Activated T-cell treated with anti-CD3 and anti-CD28 coated beads, Interleukin-2, amount 50 U/mL, for 72 hours (primary cell): ENCODE measurements around the gene LBP. TPM values are rescaled to one million over a fixed set of nuclear protein-coding genes. Genes with fewer than 3 reads are reported as not detected.

Experiments used
- ATAC-seq, 2 donors: fragments of 150-1000 bp; cut with Tn5 transposase; replicated peaks in 1 of 2; 2 replicates each; pipeline ENCODE4 v1.10.0; 2021; ENCODE audit warnings: moderate library complexity in 2 of 2, mild to moderate bottlenecking in 1 of 2
- DNase-seq, 2 donors: peaks; one replicate each; pipeline ENCODE4 v3.0.0; 2021 to 2022; ENCODE audit warnings: mixed read lengths in 1 of 2
- H3K27ac Mint-ChIP-seq: one replicate; pipeline ENCODE4 v1.8.0; 2022; ENCODE audit warnings: mild to moderate bottlenecking, moderate library complexity, mixed read lengths
- H3K27me3 Mint-ChIP-seq: one replicate; pipeline ENCODE4 v1.8.0; 2022; ENCODE audit warnings: low read depth, mixed read lengths
- H3K36me3 Mint-ChIP-seq, 2 donors: one replicate each; pipeline ENCODE4 v1.8.0; 2022; ENCODE audit warnings: mixed read lengths in 2 of 2, mild to moderate bottlenecking in 1 of 2; ENCODE audit not compliant: insufficient read depth in 2 of 2
- H3K4me1 Mint-ChIP-seq: one replicate; pipeline ENCODE4 v1.8.0; 2022; ENCODE audit warnings: low read depth, mixed read lengths
- H3K4me3 Mint-ChIP-seq, 2 donors: one replicate each; pipeline ENCODE4 v1.8.0; 2022; ENCODE audit warnings: mild to moderate bottlenecking in 2 of 2, mixed read lengths in 2 of 2, moderate library complexity in 2 of 2
- H3K9me3 Mint-ChIP-seq, 2 donors: one replicate each; pipeline ENCODE4 v1.8.0; 2022; ENCODE audit warnings: mixed read lengths in 2 of 2
- total RNA-seq, 2 donors: library from RNA; stranded (reverse); gene quantifications; one replicate each; pipeline ENCODE4 v1.2.3, GENCODE V29; 2022

The LBP gene
- total RNA-seq, 2 donors from 2014 or later, result not detected

GRCh38 chr20:38343311-38344106 lies 2.8 kb upstream of the LBP start:
- no peak for DNase-seq
- no peaks in the 10 kb centered on the region for H3K36me3 Mint-ChIP-seq
- ATAC-seq, result no peak
- H3K9me3 Mint-ChIP-seq, result no peaks in the 10 kb centered on the region
- no peak overlapping the region for H3K4me3 Mint-ChIP-seq
- no peak overlapping the region for H3K27ac Mint-ChIP-seq
- H3K4me1 Mint-ChIP-seq, result no peaks in the 10 kb centered on the region
- H3K27me3 Mint-ChIP-seq, result peaks cover 6% of the 10 kb centered on the region

- Mint-ChIP-seq H3K27me3 (peaks cover 6% of the 10 kb centered on the region), H3K36me3 (no peaks in the 10 kb centered on the region), H3K9me3 (no peaks in the 10 kb centered on the region), H3K4me3 (no peak overlapping the region), H3K4me1 (no peaks in the 10 kb centered on the region), H3K27ac (no peak overlapping the region)
- ATAC-seq (no peak), DNase-seq (no peak)
Measured at GRCh38 chr20:38344107-38344701, 2.1 kb upstream of the LBP start.

GRCh38 chr20:38345643-38346042 lies 639 bp upstream of the LBP start:
- H3K4me1 Mint-ChIP-seq, result no peaks in the 10 kb centered on the region
- H3K27me3 Mint-ChIP-seq, result peaks cover 11% of the 10 kb centered on the region
- DNase-seq (no peak), ATAC-seq (no peak)
- no peaks in the 10 kb centered on the region for H3K9me3 Mint-ChIP-seq
- H3K4me3 Mint-ChIP-seq, result no peak overlapping the region
- no peak overlapping the region for H3K27ac Mint-ChIP-seq
- no peaks in the 10 kb centered on the region for H3K36me3 Mint-ChIP-seq

GRCh38 chr20:38346741-38347140 lies 459 bp downstream of the LBP start:
- Mint-ChIP-seq H3K9me3 (no peaks in the 10 kb centered on the region), H3K27ac (no peak overlapping the region)
- no peak for ATAC-seq

GRCh38 chr20:38349856-38350255 lies 3.6 kb downstream of the LBP start:
- peaks cover 5% of the 10 kb centered on the region for H3K27me3 Mint-ChIP-seq
- no peak for ATAC-seq
- H3K9me3 Mint-ChIP-seq, result no peaks in the 10 kb centered on the region
- H3K27ac Mint-ChIP-seq, result no peak overlapping the region
- DNase-seq, result no peak
- H3K4me1 Mint-ChIP-seq, result no peaks in the 10 kb centered on the region
- no peaks in the 10 kb centered on the region for H3K36me3 Mint-ChIP-seq
- no peak overlapping the region for H3K4me3 Mint-ChIP-seq

More at GRCh38 chr20:38346741-38347140, 459 bp downstream of the LBP start:
- H3K4me1 Mint-ChIP-seq, result no peaks in the 10 kb centered on the region
- H3K36me3 Mint-ChIP-seq, result no peaks in the 10 kb centered on the region
- no peak overlapping the region for H3K4me3 Mint-ChIP-seq
- peaks cover 10% of the 10 kb centered on the region for H3K27me3 Mint-ChIP-seq
- no peak for DNase-seq

- no peak for DNase-seq
- Mint-ChIP-seq H3K4me1 (no peaks in the 10 kb centered on the region), H3K27ac (no peak overlapping the region), H3K4me3 (no peak overlapping the region), H3K27me3 (peaks cover 5% of the 10 kb centered on the region), H3K36me3 (no peaks in the 10 kb centered on the region), H3K9me3 (no peaks in the 10 kb centered on the region)
- no peak for ATAC-seq
Measured at GRCh38 chr20:38350879-38351775, 4.8 kb downstream of the LBP start.

- Mint-ChIP-seq H3K27me3 (peaks cover 5% of the 10 kb centered on the region), H3K36me3 (no peaks in the 10 kb centered on the region), H3K27ac (no peak overlapping the region), H3K4me1 (no peaks in the 10 kb centered on the region), H3K4me3 (no peak overlapping the region), H3K9me3 (no peaks in the 10 kb centered on the region)
- ATAC-seq (no peak), DNase-seq (no peak)
Measured at GRCh38 chr20:38353316-38353715, 7.0 kb downstream of the LBP start.

GRCh38 chr20:38354227-38354626 lies 7.9 kb downstream of the LBP start:
- Mint-ChIP-seq H3K27me3 (peaks cover 5% of the 10 kb centered on the region), H3K36me3 (no peaks in the 10 kb centered on the region), H3K4me3 (no peak overlapping the region), H3K4me1 (no peaks in the 10 kb centered on the region), H3K9me3 (no peaks in the 10 kb centered on the region), H3K27ac (no peak overlapping the region)
- ATAC-seq (no peak), DNase-seq (no peak)

GRCh38 chr20:38355161-38356012 lies 9.1 kb downstream of the LBP start:
- no peaks in the 10 kb centered on the region for H3K9me3 Mint-ChIP-seq
- no peaks in the 10 kb centered on the region for H3K4me1 Mint-ChIP-seq
- H3K27me3 Mint-ChIP-seq, result no peaks in the 10 kb centered on the region
- no peak overlapping the region for H3K4me3 Mint-ChIP-seq
- no peaks in the 10 kb centered on the region for H3K36me3 Mint-ChIP-seq
- no peak overlapping the region for H3K27ac Mint-ChIP-seq
- DNase-seq (no peak), ATAC-seq (no peak)

GRCh38 chr20:38357653-38358207 lies 11.4 kb downstream of the LBP start:
- no peak overlapping the region for H3K4me3 Mint-ChIP-seq

GRCh38 chr20:38358556-38358955 lies 12.3 kb downstream of the LBP start:
- H3K27me3 Mint-ChIP-seq, result no peaks in the 10 kb centered on the region
- no peaks in the 10 kb centered on the region for H3K36me3 Mint-ChIP-seq
- H3K27ac Mint-ChIP-seq, result no peak overlapping the region
- ATAC-seq (no peak), DNase-seq (no peak)
- H3K9me3 Mint-ChIP-seq, result no peaks in the 10 kb centered on the region
- H3K4me1 Mint-ChIP-seq, result no peaks in the 10 kb centered on the region
- no peak overlapping the region for H3K4me3 Mint-ChIP-seq

More at GRCh38 chr20:38357653-38358207, 11.4 kb downstream of the LBP start:
- H3K4me1 Mint-ChIP-seq, result no peaks in the 10 kb centered on the region
- H3K36me3 Mint-ChIP-seq, result no peaks in the 10 kb centered on the region
- no peak for DNase-seq
- ATAC-seq, result peak in 1 of 2 donors; percentile 23
- no peaks in the 10 kb centered on the region for H3K9me3 Mint-ChIP-seq
- no peaks in the 10 kb centered on the region for H3K27me3 Mint-ChIP-seq
- no peak overlapping the region for H3K27ac Mint-ChIP-seq

- Mint-ChIP-seq H3K9me3 (no peaks in the 10 kb centered on the region), H3K27ac (no peak overlapping the region), H3K4me1 (no peaks in the 10 kb centered on the region), H3K36me3 (no peaks in the 10 kb centered on the region), H3K4me3 (no peak overlapping the region), H3K27me3 (no peaks in the 10 kb centered on the region)
- DNase-seq, result no peak
- no peak for ATAC-seq
Measured at GRCh38 chr20:38363004-38363747, 16.9 kb downstream of the LBP start.
